DND-41 (cell line): ENCODE data around the gene TFRC.
"Not testable (repeated sequence)": the region's sequence is repeated elsewhere in the genome, so short reads cannot be mapped to it uniquely, and the experiment has no call there.

Experiments used
- CTCF ChIP-seq: IDR thresholded peaks from 2 replicates; pipeline ENCODE4 v1.5.1; 2012; ENCODE audit warnings: borderline replicate concordance, low read length, moderate library complexity, mild to moderate bottlenecking; ENCODE audit not compliant: poor library complexity, severe bottlenecking; ENCODE audit errors: extremely low read depth
- EZH2 ChIP-seq: IDR thresholded peaks from 3 replicates; pipeline ENCODE4 v1.6.1; 2012; ENCODE audit warnings: borderline replicate concordance, low read depth, mild to moderate bottlenecking, moderate library complexity, low read length, inconsistent platforms; ENCODE audit not compliant: severe bottlenecking

- TF ChIP-seq CTCF, EZH2: not testable (repeated sequence)
Measured at GRCh38 chr3:196019576-196019975, 62.3 kb downstream of the TFRC start.
